Neural cell (in vitro differentiated cells): Measurements from ENCODE around the gene MRPL38. TPM values are rescaled to one million over a fixed set of nuclear protein-coding genes. Genes with fewer than 3 reads are reported as not detected.

Experiments
- H2AFZ ChIP-seq: fragments of 200-600, 300-800 bp; sonication (generic), shearing (Covaris generic); 2 replicates; pipeline ENCODE4 v1.6.0; 2014; ENCODE audit warnings: low read depth, mild to moderate bottlenecking, antibody characterized with exemption, low read length, moderate library complexity
- H3F3A ChIP-seq: fragments of 200-600 bp; shearing (Covaris generic); 2 replicates; pipeline ENCODE4 v1.6.1; 2016; ENCODE audit warnings: mild to moderate bottlenecking, moderate library complexity, mixed read lengths, antibody characterized with exemption, low read length; ENCODE audit not compliant: insufficient read depth, poor library complexity, severe bottlenecking
- H3K27ac ChIP-seq: fragments of 200-600, 300-800 bp; sonication (generic), shearing (Covaris generic); 2 replicates; pipeline ENCODE4 v1.5.1; 2014; ENCODE audit warnings: mild to moderate bottlenecking, low read length, moderate library complexity
- H3K27me3 ChIP-seq: fragments of 300-800, 200-600 bp; sonication (generic), shearing (Covaris generic); 2 replicates; pipeline ENCODE4 v1.6.0; 2014; ENCODE audit warnings: mild to moderate bottlenecking, low read depth, low read length, moderate library complexity; ENCODE audit not compliant: insufficient read depth
- H3K36me3 ChIP-seq: fragments of 300-800, 200-600 bp; sonication (generic), shearing (Covaris generic); 2 replicates; pipeline ENCODE4 v1.5.1; 2014; ENCODE audit warnings: mild to moderate bottlenecking, antibody characterized with exemption, low read length, moderate library complexity; ENCODE audit not compliant: insufficient read depth
- H3K4me2 ChIP-seq: fragments of 300-800, 200-600 bp; sonication (generic), shearing (Covaris generic); 2 replicates; pipeline ENCODE4 v1.6.0; 2014; ENCODE audit warnings: mild to moderate bottlenecking, low read length
- H3K4me3 ChIP-seq: fragments of 300-800, 200-600 bp; sonication (generic), shearing (Covaris generic); 2 replicates; pipeline ENCODE4 v1.5.1; 2014; ENCODE audit warnings: mild to moderate bottlenecking, low read length, moderate library complexity
- H3K79me2 ChIP-seq: fragments of 200-600 bp; shearing (Covaris generic); replicated peaks from 2 replicates; pipeline ENCODE4 v1.6.0; 2014; ENCODE audit warnings: mild to moderate bottlenecking, low read length, moderate library complexity; ENCODE audit not compliant: insufficient read depth
- H3K9ac ChIP-seq: fragments of 300-800, 200-600 bp; sonication (generic), shearing (Covaris generic); 2 replicates; pipeline ENCODE4 v1.6.1; 2016; ENCODE audit warnings: mild to moderate bottlenecking, low read length, mixed read lengths
- H3K9me2 ChIP-seq: fragments of 200-600 bp; shearing (Covaris generic); 2 replicates; pipeline ENCODE4 v1.6.1; 2016; ENCODE audit warnings: mild to moderate bottlenecking, low read length, mixed read lengths; ENCODE audit not compliant: insufficient read depth
- H3K9me3 ChIP-seq: fragments of 200-600, 300-800 bp; sonication (generic), shearing (Covaris generic); 2 replicates; pipeline ENCODE4 v1.6.1; 2016; ENCODE audit warnings: mild to moderate bottlenecking, mixed run types, low read length, moderate library complexity, mixed read lengths
- H4K20me1 ChIP-seq: fragments of 200-600 bp; shearing (Covaris generic); 2 replicates; pipeline ENCODE4 v1.6.1; 2016; ENCODE audit warnings: mild to moderate bottlenecking, mixed run types; ENCODE audit not compliant: insufficient read depth
- EP300 ChIP-seq: fragments of 450-650 bp; conservative IDR thresholded peaks from 2 replicates; pipeline ENCODE4 v1.6.1; 2014; ENCODE audit warnings: antibody characterized with exemption, mild to moderate bottlenecking, moderate library complexity; ENCODE audit not compliant: poor library complexity, severe bottlenecking
- EZH2 ChIP-seq: fragments of 200-600, 300-800 bp; shearing (Covaris generic), sonication (generic); IDR thresholded peaks from 2 replicates; pipeline ENCODE4 v1.6.1; 2014; ENCODE audit warnings: antibody characterized with exemption, low read length, borderline replicate concordance, mild to moderate bottlenecking; ENCODE audit not compliant: insufficient read depth, poor library complexity, severe bottlenecking
- MXI1 ChIP-seq: fragments of 450-650 bp; conservative IDR thresholded peaks from 2 replicates; pipeline ENCODE4 v1.6.1; 2014; ENCODE audit warnings: antibody characterized with exemption, mild to moderate bottlenecking; ENCODE audit not compliant: poor library complexity, severe bottlenecking
- POLR2AphosphoS5 ChIP-seq: IDR thresholded peaks from 2 replicates; pipeline ENCODE4 v1.6.1; 2012
- RAD21 ChIP-seq: fragments of 450-650 bp; conservative IDR thresholded peaks from 2 replicates; pipeline ENCODE4 v1.6.1; 2014; ENCODE audit warnings: antibody characterized with exemption, mild to moderate bottlenecking, moderate library complexity
- SMC3 ChIP-seq: fragments of 450-650 bp; conservative IDR thresholded peaks from 2 replicates; pipeline ENCODE4 v1.6.1; 2014; ENCODE audit warnings: antibody characterized with exemption, mild to moderate bottlenecking, moderate library complexity; ENCODE audit not compliant: poor library complexity
- TAF1 ChIP-seq: IDR thresholded peaks from 2 replicates; pipeline ENCODE4 v1.6.1; 2012; ENCODE audit warnings: low read depth
- polyA plus RNA-seq: library from polyadenylated mRNA; depleted of rRNA; stranded (reverse); fragments of >200 nt; gene quantifications from 2 replicates; pipeline ENCODE4 v1.2.3, GENCODE V29; 2014
- TF ChIP-seq, protein P1 (sequence below): fragments of 450-650 bp; IDR thresholded peaks from 2 replicates; pipeline ENCODE4 v1.5.1; 2014; ENCODE audit warnings: antibody characterized with exemption, mild to moderate bottlenecking, moderate library complexity; ENCODE audit not compliant: poor library complexity, severe bottlenecking
- TF ChIP-seq, protein P2 (sequence below): IDR thresholded peaks from 2 replicates; pipeline ENCODE4 v1.6.1; 2012; ENCODE audit warnings: borderline replicate concordance

Gene MRPL38
- polyA plus RNA-seq, 1 donor from 2014 or later = 91.2 TPM

DNA sequence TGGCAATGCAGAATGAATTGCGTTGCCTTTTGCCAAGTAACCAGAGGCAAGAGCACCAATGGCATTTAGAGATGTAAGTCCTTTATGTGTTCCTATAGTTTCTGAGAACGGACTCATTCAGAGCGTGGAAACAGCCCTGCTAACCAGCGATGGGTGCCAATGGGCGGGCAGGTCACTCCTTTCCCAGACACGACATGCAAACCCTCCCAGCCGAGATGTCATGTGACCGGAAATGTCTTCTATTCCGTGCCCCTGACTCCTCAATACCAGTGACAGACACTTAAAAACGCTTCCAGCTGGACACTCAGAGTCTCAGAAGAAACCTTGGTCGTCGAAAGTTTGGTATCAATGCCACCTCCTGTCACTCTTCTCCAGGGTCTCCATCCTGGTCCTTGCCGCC is 33.0 kb upstream of the MRPL38 start:
- no peak overlapping the region for H3K4me2 ChIP-seq
- no peaks in the 10 kb centered on the region for H3K79me2 ChIP-seq
- no peak overlapping the region for H3K9ac ChIP-seq
- H3K9me2 ChIP-seq = no peaks in the 10 kb centered on the region
- H3K9me3 ChIP-seq = no peaks in the 10 kb centered on the region
- no peaks in the 10 kb centered on the region for H3K27me3 ChIP-seq
- no peaks in the 10 kb centered on the region for H3K36me3 ChIP-seq
- no peak overlapping the region for H2AFZ ChIP-seq
- no peak overlapping the region for H3K27ac ChIP-seq
- no peaks in the 10 kb centered on the region for H4K20me1 ChIP-seq
- TF ChIP-seq TAF1 (no peak), POLR2AphosphoS5 (no peak), SMC3 (no peak), MXI1 (no peak), EZH2 (no peak), EP300 (no peak), RAD21 (no peak)
- TF ChIP-seq, protein P1, sequence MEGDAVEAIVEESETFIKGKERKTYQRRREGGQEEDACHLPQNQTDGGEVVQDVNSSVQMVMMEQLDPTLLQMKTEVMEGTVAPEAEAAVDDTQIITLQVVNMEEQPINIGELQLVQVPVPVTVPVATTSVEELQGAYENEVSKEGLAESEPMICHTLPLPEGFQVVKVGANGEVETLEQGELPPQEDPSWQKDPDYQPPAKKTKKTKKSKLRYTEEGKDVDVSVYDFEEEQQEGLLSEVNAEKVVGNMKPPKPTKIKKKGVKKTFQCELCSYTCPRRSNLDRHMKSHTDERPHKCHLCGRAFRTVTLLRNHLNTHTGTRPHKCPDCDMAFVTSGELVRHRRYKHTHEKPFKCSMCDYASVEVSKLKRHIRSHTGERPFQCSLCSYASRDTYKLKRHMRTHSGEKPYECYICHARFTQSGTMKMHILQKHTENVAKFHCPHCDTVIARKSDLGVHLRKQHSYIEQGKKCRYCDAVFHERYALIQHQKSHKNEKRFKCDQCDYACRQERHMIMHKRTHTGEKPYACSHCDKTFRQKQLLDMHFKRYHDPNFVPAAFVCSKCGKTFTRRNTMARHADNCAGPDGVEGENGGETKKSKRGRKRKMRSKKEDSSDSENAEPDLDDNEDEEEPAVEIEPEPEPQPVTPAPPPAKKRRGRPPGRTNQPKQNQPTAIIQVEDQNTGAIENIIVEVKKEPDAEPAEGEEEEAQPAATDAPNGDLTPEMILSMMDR = no peak
- TF ChIP-seq, protein P2, sequence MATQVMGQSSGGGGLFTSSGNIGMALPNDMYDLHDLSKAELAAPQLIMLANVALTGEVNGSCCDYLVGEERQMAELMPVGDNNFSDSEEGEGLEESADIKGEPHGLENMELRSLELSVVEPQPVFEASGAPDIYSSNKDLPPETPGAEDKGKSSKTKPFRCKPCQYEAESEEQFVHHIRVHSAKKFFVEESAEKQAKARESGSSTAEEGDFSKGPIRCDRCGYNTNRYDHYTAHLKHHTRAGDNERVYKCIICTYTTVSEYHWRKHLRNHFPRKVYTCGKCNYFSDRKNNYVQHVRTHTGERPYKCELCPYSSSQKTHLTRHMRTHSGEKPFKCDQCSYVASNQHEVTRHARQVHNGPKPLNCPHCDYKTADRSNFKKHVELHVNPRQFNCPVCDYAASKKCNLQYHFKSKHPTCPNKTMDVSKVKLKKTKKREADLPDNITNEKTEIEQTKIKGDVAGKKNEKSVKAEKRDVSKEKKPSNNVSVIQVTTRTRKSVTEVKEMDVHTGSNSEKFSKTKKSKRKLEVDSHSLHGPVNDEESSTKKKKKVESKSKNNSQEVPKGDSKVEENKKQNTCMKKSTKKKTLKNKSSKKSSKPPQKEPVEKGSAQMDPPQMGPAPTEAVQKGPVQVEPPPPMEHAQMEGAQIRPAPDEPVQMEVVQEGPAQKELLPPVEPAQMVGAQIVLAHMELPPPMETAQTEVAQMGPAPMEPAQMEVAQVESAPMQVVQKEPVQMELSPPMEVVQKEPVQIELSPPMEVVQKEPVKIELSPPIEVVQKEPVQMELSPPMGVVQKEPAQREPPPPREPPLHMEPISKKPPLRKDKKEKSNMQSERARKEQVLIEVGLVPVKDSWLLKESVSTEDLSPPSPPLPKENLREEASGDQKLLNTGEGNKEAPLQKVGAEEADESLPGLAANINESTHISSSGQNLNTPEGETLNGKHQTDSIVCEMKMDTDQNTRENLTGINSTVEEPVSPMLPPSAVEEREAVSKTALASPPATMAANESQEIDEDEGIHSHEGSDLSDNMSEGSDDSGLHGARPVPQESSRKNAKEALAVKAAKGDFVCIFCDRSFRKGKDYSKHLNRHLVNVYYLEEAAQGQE = no peak
- H3F3A ChIP-seq = no peaks in the 10 kb centered on the region
- H3K4me3 ChIP-seq = no peak overlapping the region

DNA sequence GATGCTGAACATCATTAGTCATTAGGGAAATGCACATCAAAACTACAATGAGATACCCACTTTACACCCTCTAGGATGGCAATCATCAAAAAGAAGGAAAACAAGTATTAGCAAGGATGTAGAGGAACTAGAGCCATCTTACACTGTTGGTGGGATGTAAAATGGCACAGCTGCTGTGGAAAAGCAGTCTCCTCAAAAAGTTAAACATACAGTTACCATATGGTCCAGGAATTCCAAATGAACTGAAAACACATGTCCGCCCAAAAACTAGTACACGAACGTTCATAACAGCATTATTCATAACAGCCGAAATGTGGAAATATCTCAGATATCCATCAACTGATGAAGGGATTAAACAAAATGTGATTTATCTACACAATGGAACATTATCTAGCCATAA is 29.1 kb upstream of the MRPL38 start:
- Histone ChIP-seq H3K4me2 (no peak overlapping the region), H4K20me1 (no peaks in the 10 kb centered on the region), H3K4me3 (no peak overlapping the region), H2AFZ (no peak overlapping the region), H3K9me3 (no peaks in the 10 kb centered on the region), H3K36me3 (no peaks in the 10 kb centered on the region), H3K27me3 (no peaks in the 10 kb centered on the region), H3F3A (no peaks in the 10 kb centered on the region), H3K79me2 (no peaks in the 10 kb centered on the region), H3K27ac (no peak overlapping the region), H3K9ac (no peak overlapping the region), H3K9me2 (no peaks in the 10 kb centered on the region)
- TF ChIP-seq EP300 (no peak), POLR2AphosphoS5 (no peak), RAD21 (no peak), SMC3 (no peak), EZH2 (no peak), MXI1 (no peak)
- TF ChIP-seq, protein P2 = no peak
- TF ChIP-seq, protein P1 = no peak
